NT2/D1 (cell line): ENCODE data around the gene DMAC2.

Experiments
- SUZ12 ChIP-seq: IDR thresholded peaks from 2 replicates; pipeline ENCODE4 v1.6.1; 2011; ENCODE audit not compliant: insufficient read length, insufficient read depth; ENCODE audit errors: extremely low read depth
- YY1 ChIP-seq: IDR thresholded peaks from 2 replicates; pipeline ENCODE4 v1.6.1; 2011; ENCODE audit not compliant: insufficient read length, insufficient read depth
- ZNF274 ChIP-seq: IDR thresholded peaks from 2 replicates; pipeline ENCODE4 v1.6.1; 2011; ENCODE audit warnings: mild to moderate bottlenecking, low read depth, low read length

DNA sequence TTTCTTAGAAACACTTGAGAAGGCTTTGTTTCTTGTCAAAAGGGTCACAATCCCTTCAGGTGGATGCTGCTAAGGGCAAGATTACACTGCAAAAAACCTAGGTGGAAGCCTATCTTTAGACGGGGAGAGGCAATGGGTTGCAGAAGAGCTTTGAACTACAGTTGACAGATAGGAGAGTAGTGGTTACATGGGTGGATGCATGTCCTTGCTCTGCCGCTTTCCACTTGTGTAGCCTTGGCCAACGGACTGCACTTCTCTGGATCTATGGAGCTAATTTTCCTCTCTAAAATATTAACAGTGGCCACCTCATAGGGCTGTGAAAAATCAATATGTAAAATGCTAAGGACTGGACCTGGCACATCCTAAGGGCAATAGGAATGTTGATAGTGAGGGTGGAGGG, 41.1 kb downstream of the DMAC2 start:
- TF ChIP-seq YY1 (no peak), ZNF274 (no peak), SUZ12 (no peak)
